GM19328 (cell line): ENCODE data around the gene PPP3CA.

Experiments used
- ATAC-seq: cut with Tn5 transposase; IDR thresholded peaks from one replicate; pipeline ENCODE4 v1.9.1; 2021; ENCODE audit warnings: mild to moderate bottlenecking, moderate library complexity; ENCODE audit not compliant: unreplicated experiment

Gene PPP3CA

GRCh38 chr4:101218894-101219293 lies 128.4 kb downstream of the PPP3CA start:
- no peak for ATAC-seq

- no peak for ATAC-seq
These were observed 129.0 kb downstream of the PPP3CA start for GRCh38 chr4:101218346-101218745.

DNA sequence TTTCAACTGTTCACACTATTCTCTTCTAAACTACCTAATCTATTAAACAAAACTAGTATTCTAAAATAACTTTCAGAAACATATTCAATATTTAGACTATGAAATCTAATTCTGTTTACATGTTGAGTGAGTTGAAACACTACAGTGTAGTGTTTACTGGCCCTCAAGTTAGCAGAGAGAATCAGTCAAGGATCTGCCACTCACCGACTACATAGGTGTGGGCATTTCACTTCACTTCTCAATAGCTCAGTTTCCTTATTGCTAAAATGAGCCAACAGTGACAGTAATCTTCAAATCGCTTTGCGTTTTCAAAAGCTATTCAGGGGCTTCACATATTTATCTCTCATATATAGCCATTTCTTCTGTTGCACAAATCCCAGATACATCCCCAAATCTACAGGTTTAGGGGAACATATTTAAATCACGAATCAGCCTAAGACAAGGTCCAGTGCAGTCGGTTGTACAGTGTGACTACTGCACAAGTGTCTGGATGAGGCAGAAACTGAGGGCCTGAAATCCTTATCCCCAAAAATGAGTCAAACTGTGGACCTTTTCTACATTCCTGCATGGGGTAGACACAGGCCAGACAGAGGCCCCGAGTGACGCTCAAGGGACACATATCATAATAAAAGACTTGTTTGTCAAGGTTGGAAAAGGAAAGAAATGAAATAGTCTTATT lies 129.8 kb downstream of the PPP3CA start:
- ATAC-seq: no peak

- no peak for ATAC-seq
These were observed 136.2 kb downstream of the PPP3CA start for GRCh38 chr4:101211146-101211553.

DNA sequence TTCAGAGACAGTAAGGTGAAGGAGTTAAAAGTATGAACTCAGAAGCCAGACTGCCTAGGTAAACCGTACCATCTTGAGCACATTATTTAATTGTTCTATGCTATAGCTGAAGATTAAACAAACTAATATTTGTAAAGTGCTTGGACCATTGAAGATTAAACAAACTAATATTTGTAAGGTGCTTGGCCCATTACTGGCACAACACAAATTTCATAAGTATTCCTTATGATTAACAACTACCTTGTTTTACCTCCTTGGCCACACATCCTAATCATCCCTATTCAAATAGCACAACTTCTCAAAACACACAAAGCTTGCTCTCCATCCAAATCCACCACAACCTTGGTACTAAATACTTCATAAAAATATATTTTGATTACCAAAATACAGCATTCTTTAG lies 137.0 kb downstream of the PPP3CA start:
- no peak for ATAC-seq

GRCh38 chr4:101208171-101208570 lies 139.2 kb downstream of the PPP3CA start:
- no peak for ATAC-seq

DNA sequence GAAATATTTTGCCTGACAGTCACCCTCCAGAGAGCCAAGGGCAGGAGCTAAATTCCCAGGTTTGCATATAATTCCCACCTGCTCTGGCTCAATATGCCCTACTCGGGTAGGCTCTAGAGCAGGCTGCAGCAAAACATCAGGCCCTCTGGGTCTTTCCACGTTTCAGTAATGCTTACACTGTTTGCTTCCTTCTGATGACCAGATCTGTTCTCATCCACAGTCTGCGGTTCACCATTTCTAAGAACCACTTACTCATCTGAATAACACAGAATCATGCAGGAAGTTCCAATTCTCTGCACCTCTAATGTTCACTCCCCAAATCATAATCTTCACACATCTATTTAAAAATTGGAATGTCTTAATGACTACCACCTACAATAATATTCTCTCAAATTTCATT lies 141.4 kb downstream of the PPP3CA start:
- no peak for ATAC-seq

GRCh38 chr4:101201421-101201820 lies 145.9 kb downstream of the PPP3CA start:
- ATAC-seq: no peak

DNA sequence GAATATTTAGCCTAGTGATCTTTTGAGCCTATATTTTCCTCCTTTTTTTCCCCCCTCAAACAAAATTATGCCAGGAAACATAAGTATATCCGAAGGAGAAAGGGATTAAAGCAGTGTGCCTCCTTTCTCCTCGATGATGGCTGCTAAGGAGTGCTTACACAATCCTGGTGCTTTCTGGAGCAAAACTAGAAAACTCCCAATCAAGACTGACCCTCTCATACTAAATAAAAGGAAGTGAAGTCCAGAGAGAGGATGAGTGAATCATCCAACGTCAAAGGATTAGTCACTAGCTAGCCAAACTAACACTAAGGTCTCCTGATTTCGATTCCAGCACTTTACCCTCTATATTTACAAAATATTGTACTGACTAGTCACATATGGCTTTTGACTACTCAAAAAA lies 146.8 kb downstream of the PPP3CA start:
- no peak for ATAC-seq

- ATAC-seq: no peak
These were observed 147.6 kb downstream of the PPP3CA start for GRCh38 chr4:101199507-101200285.

- ATAC-seq: no peak
These were observed 148.5 kb downstream of the PPP3CA start for GRCh38 chr4:101198682-101199339.

DNA sequence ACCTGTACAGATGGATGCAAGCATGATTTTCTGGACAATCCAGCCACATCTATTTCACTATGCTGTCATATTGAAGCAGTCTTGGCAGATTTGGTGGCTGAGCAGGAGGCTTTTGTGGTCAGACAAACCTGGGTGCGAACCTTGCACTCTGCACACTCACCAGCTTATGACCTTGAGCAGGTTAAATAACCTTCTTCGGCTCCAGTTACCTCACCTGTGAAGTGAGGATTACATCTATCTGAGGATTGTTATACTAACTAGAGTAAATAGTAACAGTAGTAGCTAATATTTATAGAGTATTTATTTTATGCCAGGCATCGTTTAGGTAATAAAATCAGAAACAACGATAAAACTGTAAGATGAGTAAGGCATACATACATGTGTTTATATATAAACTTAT lies 150.0 kb downstream of the PPP3CA start:
- ATAC-seq: no peak

DNA sequence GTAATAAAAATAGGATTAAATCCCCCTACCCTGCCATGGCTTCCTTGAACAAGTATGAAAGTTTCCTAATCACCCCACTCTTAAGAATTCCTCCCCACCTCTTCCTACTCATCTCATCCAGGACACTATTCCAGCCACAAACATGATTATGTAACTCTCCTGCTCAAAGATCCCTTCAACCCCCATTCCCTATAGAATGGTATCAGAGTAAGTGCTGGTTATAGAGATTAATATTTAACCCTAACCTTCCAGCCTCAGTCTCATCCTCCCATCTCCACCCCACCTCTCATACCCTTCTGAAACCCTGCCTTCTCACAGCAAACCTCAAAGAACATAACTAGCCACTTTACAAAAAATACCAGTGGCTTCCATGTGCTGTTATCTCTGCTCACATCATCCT lies 155.1 kb downstream of the PPP3CA start:
- no peak for ATAC-seq

- ATAC-seq: no peak
These were observed 155.8 kb downstream of the PPP3CA start for GRCh38 chr4:101191302-101192098.

DNA sequence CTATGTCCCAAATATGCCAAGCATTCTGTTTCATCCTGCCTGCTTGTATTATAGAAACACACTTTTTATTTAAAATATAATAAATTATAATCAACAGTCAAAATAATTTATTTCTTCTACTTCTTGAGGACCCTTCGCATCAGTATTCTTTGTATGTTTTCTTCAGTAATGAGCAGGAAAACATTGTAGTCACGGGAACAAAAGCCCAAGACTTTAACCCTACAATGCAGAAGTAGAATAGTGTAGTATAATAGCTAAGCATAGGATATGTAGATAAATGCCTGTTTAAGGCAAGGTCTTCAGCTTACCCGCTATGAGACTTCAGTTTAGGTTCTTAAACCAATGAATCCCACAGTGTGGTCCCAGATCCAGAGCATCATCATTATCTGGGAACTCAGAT lies 156.6 kb downstream of the PPP3CA start:
- no peak for ATAC-seq

- ATAC-seq: no peak
These were observed 158.4 kb downstream of the PPP3CA start for GRCh38 chr4:101188906-101189305.

- no peak for ATAC-seq
These were observed 159.5 kb downstream of the PPP3CA start for GRCh38 chr4:101187841-101188240.

DNA sequence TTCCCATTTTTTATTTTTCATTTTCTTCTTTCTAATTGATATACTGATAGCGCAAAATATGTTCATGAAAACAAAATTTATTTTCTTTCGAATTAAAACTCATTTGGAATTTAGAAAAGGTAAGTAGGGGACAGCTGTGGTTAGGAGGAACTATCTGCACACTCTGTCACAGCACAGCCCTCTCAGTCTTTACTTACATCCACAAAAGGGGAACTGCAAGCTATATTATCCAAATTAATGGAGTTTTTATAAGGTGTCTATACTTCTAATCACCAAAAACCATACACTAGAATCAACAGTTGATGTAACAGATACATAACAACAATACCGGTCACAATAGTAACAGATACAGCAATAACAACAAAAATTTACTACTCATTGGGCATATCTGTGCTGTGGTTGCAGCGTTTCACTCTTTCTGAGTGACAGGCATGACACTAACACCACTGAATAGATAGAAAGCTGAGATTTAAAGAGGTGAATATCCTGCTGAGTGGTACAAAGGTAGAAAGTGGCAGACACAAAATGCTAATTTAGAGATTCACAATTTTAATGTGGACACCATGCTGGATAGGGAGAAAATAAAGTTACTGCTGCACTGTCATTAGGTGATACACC lies 160.7 kb downstream of the PPP3CA start:
- no peak for ATAC-seq

DNA sequence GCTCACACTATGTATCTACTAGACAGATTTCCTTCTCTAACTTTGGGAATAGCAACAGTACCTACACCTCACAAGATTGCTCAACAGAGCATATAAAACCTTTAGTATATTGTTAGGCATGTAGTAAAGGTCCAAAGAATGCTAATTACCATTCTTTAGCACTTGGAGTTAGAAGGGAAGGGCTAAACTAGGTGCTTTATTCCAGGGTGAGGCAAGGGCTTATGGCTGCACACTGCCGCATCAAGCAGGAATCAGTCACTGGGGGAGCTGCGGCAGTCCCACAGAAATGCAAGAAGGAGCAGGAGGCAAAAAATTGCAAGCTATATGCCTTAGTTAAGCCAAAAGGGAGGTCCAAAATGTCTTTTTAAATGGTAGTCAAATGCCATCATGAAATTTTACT lies 162.7 kb downstream of the PPP3CA start:
- ATAC-seq: no peak

GRCh38 chr4:101183666-101184373 lies 163.5 kb downstream of the PPP3CA start:
- no peak for ATAC-seq
